Ishikawa (cell line): ENCODE measurements around the gene RIMBP2.

Experiments
- CEBPB ChIP-seq: IDR thresholded peaks from 2 replicates; pipeline ENCODE4 v1.6.1; 2012
- CREB1 ChIP-seq: IDR thresholded peaks from 2 replicates; pipeline ENCODE4 v1.6.1; 2012; ENCODE audit warnings: low read depth
- EGR1 ChIP-seq: IDR thresholded peaks from 2 replicates; pipeline ENCODE4 v1.6.1; 2012
- EP300 ChIP-seq: IDR thresholded peaks from 2 replicates; pipeline ENCODE4 v1.6.1; 2012; ENCODE audit warnings: borderline replicate concordance
- FOXM1 ChIP-seq: IDR thresholded peaks from 2 replicates; pipeline ENCODE4 v1.6.1; 2012; ENCODE audit warnings: low read depth, borderline replicate concordance
- MAX ChIP-seq: IDR thresholded peaks from 2 replicates; pipeline ENCODE4 v1.6.1; 2012
- NFIC ChIP-seq: IDR thresholded peaks from 2 replicates; pipeline ENCODE4 v1.6.1; 2012
- RAD21 ChIP-seq: IDR thresholded peaks from 2 replicates; pipeline ENCODE4 v1.6.1; 2012; ENCODE audit warnings: low read depth
- REST ChIP-seq: IDR thresholded peaks from 2 replicates; pipeline ENCODE4 v1.6.1; 2012; ENCODE audit warnings: low read depth, mild to moderate bottlenecking
- TAF1 ChIP-seq: IDR thresholded peaks from 2 replicates; pipeline ENCODE4 v1.6.1; 2012; ENCODE audit warnings: low read depth, mild to moderate bottlenecking
- TCF12 ChIP-seq: IDR thresholded peaks from 2 replicates; pipeline ENCODE4 v1.6.1; 2012; ENCODE audit warnings: low read depth
- TEAD4 ChIP-seq: IDR thresholded peaks from 2 replicates; pipeline ENCODE4 v1.6.1; 2012
- USF1 ChIP-seq: IDR thresholded peaks from 2 replicates; pipeline ENCODE4 v1.6.1; 2012
- YY1 ChIP-seq: IDR thresholded peaks from 2 replicates; pipeline ENCODE4 v1.6.1; 2012; ENCODE audit warnings: low read depth
- ZBTB7A ChIP-seq: IDR thresholded peaks from 2 replicates; pipeline ENCODE4 v1.6.1; 2012; ENCODE audit warnings: low read depth

Gene RIMBP2

GRCh38 chr12:130717752-130718151, 1.7 kb upstream of the RIMBP2 start:
- no peak for TF ChIP-seq TEAD4
- TF ChIP-seq CREB1 = no peak
- TF ChIP-seq REST = no peak
- no peak for TF ChIP-seq MAX
- TF ChIP-seq EGR1 = no peak
- no peak for TF ChIP-seq ZBTB7A
- no peak for TF ChIP-seq YY1
- no peak for TF ChIP-seq TCF12
- no peak for TF ChIP-seq NFIC
- no peak for TF ChIP-seq EP300
- TF ChIP-seq RAD21 = no peak

GRCh38 chr12:130716969-130717366, 869 bp upstream of the RIMBP2 start:
- TF ChIP-seq TCF12 = no peak
- TF ChIP-seq EP300 = no peak
- no peak for TF ChIP-seq USF1
- no peak for TF ChIP-seq CEBPB
- no peak for TF ChIP-seq TAF1
- TF ChIP-seq FOXM1 = no peak
- no peak for TF ChIP-seq TEAD4
- TF ChIP-seq CREB1 = no peak
- TF ChIP-seq NFIC = no peak
- TF ChIP-seq MAX = no peak
- no peak for TF ChIP-seq ZBTB7A
- TF ChIP-seq YY1 = no peak
- TF ChIP-seq REST = no peak
- TF ChIP-seq RAD21 = no peak

- TF ChIP-seq ZBTB7A (no peak), CEBPB (no peak), CREB1 (no peak), USF1 (no peak), EGR1 (no peak), MAX (no peak), RAD21 (no peak), TCF12 (no peak), TEAD4 (no peak), YY1 (no peak), TAF1 (no peak), FOXM1 (no peak), EP300 (no peak), REST (no peak), NFIC (no peak)
Measured at GRCh38 chr12:130715150-130715997, 725 bp downstream of the RIMBP2 start.

GRCh38 chr12:130714591-130715149, 1.4 kb downstream of the RIMBP2 start:
- TF ChIP-seq YY1 (no peak), TAF1 (no peak), TEAD4 (no peak), MAX (no peak), USF1 (no peak), EGR1 (no peak)
